CD14-positive monocyte (primary cell): ENCODE measurements around the gene TNFSF8. TPM values are rescaled to one million over a fixed set of nuclear protein-coding genes. Genes with fewer than 3 reads are reported as not detected.

Experiments used
- DNase-seq, 3 donors: peaks; one replicate each; pipeline ENCODE4 v3.0.0-alpha.2; 2011 to 2022
- H2AFZ ChIP-seq: 2 replicates; pipeline ENCODE4 v1.6.0; 2012; ENCODE audit warnings: mild to moderate bottlenecking, low read depth, low read length, inconsistent platforms; ENCODE audit not compliant: insufficient read depth, poor library complexity, severe bottlenecking
- H3K27ac ChIP-seq, 2 donors: 1 replicate in 1 of 2; 2 replicates in 1 of 2; pipeline ENCODE4 v1.5.1; 2012 to 2013; ENCODE audit warnings: low read length in 2 of 2, control low read depth in 1 of 2, inconsistent platforms in 1 of 2, low read depth in 1 of 2, mild to moderate bottlenecking in 1 of 2
- H3K27me3 ChIP-seq, 2 donors: one replicate each; pipeline versions ENCODE4 v1.6.0 to v1.6.1; 2011 to 2013; ENCODE audit warnings: low read length in 2 of 2; ENCODE audit not compliant: control insufficient read depth in 2 of 2, insufficient read depth in 2 of 2
- H3K36me3 ChIP-seq, 2 donors: replicated peaks in 1 of 2; 1 replicate in 1 of 2; 2 replicates in 1 of 2; pipeline versions ENCODE4 v1.5.1 to v1.6.1; 2012 to 2013; ENCODE audit warnings: low read length in 2 of 2, control low read depth in 1 of 2, inconsistent platforms in 1 of 2, mild to moderate bottlenecking in 1 of 2; ENCODE audit not compliant: insufficient read depth in 2 of 2, control insufficient read depth in 1 of 2
- H3K4me1 ChIP-seq, 2 donors: 1 replicate in 1 of 2; 2 replicates in 1 of 2; pipeline versions ENCODE4 v1.5.1 to v1.6.1; 2012 to 2013; ENCODE audit warnings: low read length in 2 of 2, control low read depth in 1 of 2, inconsistent platforms in 1 of 2, mild to moderate bottlenecking in 1 of 2, moderate library complexity in 1 of 2; ENCODE audit not compliant: insufficient read depth in 2 of 2, control insufficient read depth in 1 of 2
- H3K4me2 ChIP-seq: replicated peaks from 2 replicates; pipeline ENCODE3; 2012; ENCODE audit warnings: low read length, moderate library complexity, mild to moderate bottlenecking; ENCODE audit not compliant: poor library complexity, severe bottlenecking; ENCODE audit errors: extremely low read depth
- H3K4me3 ChIP-seq, 3 experiments: fragments of 200-600 bp in 1 of 3; sonication (generic) in 1 of 3; replicated peaks in 1 of 3; 1 replicate in 2 of 3; 2 replicates in 1 of 3; pipeline ENCODE4 v1.5.1; 2011 to 2013; ENCODE audit warnings: low read length in 3 of 3, mild to moderate bottlenecking in 3 of 3, control low read depth in 2 of 3, low read depth in 2 of 3, inconsistent platforms in 1 of 3, moderate library complexity in 1 of 3
- H3K79me2 ChIP-seq: 2 replicates; pipeline ENCODE4 v1.6.0; 2012; ENCODE audit warnings: mild to moderate bottlenecking, control low read depth, inconsistent platforms, low read length, moderate library complexity; ENCODE audit not compliant: insufficient read depth
- H3K9ac ChIP-seq: 2 replicates; pipeline ENCODE4 v1.6.0; 2017; ENCODE audit warnings: low read length, mild to moderate bottlenecking; ENCODE audit not compliant: insufficient read depth, poor library complexity, severe bottlenecking
- H3K9me3 ChIP-seq, 2 donors: replicated peaks in 1 of 2; 1 replicate in 1 of 2; 2 replicates in 1 of 2; pipeline versions ENCODE4 v1.5.1 to v1.6.1; 2012 to 2013; ENCODE audit warnings: low read length in 2 of 2, control low read depth in 1 of 2; ENCODE audit not compliant: control insufficient read depth in 1 of 2, insufficient read depth in 1 of 2
- H4K20me1 ChIP-seq: 2 replicates; pipeline ENCODE4 v1.6.0; 2012; ENCODE audit warnings: mild to moderate bottlenecking, low read length, control low read depth, moderate library complexity; ENCODE audit not compliant: insufficient read depth
- H3K27ac Mint-ChIP-seq, 7 donors: one replicate each; pipeline ENCODE4 v1.8.0; 2020; ENCODE audit warnings: mild to moderate bottlenecking in 7 of 7, mixed read lengths in 7 of 7, moderate library complexity in 6 of 7, inconsistent platforms in 2 of 7
- H3K27me3 Mint-ChIP-seq, 3 donors: one replicate each; pipeline ENCODE4 v1.8.0; 2021 to 2022; ENCODE audit warnings: low read depth in 3 of 3, mild to moderate bottlenecking in 3 of 3, mixed read lengths in 3 of 3, moderate library complexity in 3 of 3, inconsistent platforms in 1 of 3
- H3K36me3 Mint-ChIP-seq, 2 donors: one replicate each; pipeline ENCODE4 v1.8.0; 2020; ENCODE audit warnings: mixed read lengths in 2 of 2, inconsistent platforms in 1 of 2, mild to moderate bottlenecking in 1 of 2
- H3K4me1 Mint-ChIP-seq: one replicate; pipeline ENCODE4 v1.8.0; 2020; ENCODE audit warnings: mild to moderate bottlenecking, mixed read lengths
- H3K4me3 Mint-ChIP-seq, 2 donors: one replicate each; pipeline ENCODE4 v1.8.0; 2020; ENCODE audit warnings: mild to moderate bottlenecking in 2 of 2, mixed read lengths in 2 of 2, moderate library complexity in 1 of 2
- H3K9me3 Mint-ChIP-seq, 7 donors: one replicate each; pipeline ENCODE4 v1.8.0; 2020 to 2022; ENCODE audit warnings: mixed read lengths in 7 of 7, mild to moderate bottlenecking in 6 of 7, moderate library complexity in 6 of 7, inconsistent platforms in 2 of 7
- CTCF ChIP-seq: fragments of 200-600 bp; IDR thresholded peaks from one replicate; pipeline ENCODE4 v1.8.0; 2022; ENCODE audit warnings: antibody characterized with exemption, mild to moderate bottlenecking
- WGBS: methylation state at CpG from one replicate; pipeline ENCODE4 v1.1.5; 2013; ENCODE audit warnings: missing lambda C conversion rate; ENCODE audit not compliant: insufficient coverage; 5-methylcytosine and 5-hydroxymethylcytosine counted together
- intact Hi-C, 2 donors: fragments of 100-400 bp; cut with micrococcal nuclease; formaldehyde crosslinking; loops; one replicate each; pipeline versions ENCODE4 v1.15.0 to v1.15.1; 2023
- polyA plus RNA-seq, 3 donors: library from polyadenylated mRNA; depleted of rRNA in 1 of 3; unstranded in 2 of 3; stranded (reverse) in 1 of 3; fragments of 300-500 nt in 2 of 3; fragments of >200 nt in 1 of 3; fragmentation: Illumina TruSeq in 2 of 3; gene quantifications; 1 replicate in 2 of 3; 2 replicates in 1 of 3; pipeline ENCODE4 v1.2.3, GENCODE V29; 2012 to 2021

Gene TNFSF8
- polyA plus RNA-seq, 3 donors = 27.8 to 42.9 (median 34.0) TPM

- H3K27ac ChIP-seq = no peak overlapping the region
- H3K27me3 Mint-ChIP-seq = no peaks in the 10 kb centered on the region
- H3K4me3 Mint-ChIP-seq = no peak overlapping the region
- no peaks in the 10 kb centered on the region for H3K79me2 ChIP-seq
- no peak for TF ChIP-seq CTCF
- H3K9ac ChIP-seq = no peak overlapping the region
- peaks cover 25% of the 10 kb centered on the region for H3K4me1 Mint-ChIP-seq
- H4K20me1 ChIP-seq = peaks cover 51% of the 10 kb centered on the region
- no peak overlapping the region for H3K4me3 ChIP-seq
- intact Hi-C loops = loop anchor here (5.0 to 10.0 kb wide), 3 partner anchors 95 to 225 kb away; partner anchors contain the start of gene TNFSF15 (in 1 of the 2)
- H3K9me3 Mint-ChIP-seq = no peaks in the 10 kb centered on the region
- H3K36me3 ChIP-seq = peaks cover 35 to 48% of the 10 kb centered on the region in 2 donors
- no peak overlapping the region for H2AFZ ChIP-seq
- no peak overlapping the region for H3K4me2 ChIP-seq
- peak overlapping the region in 3 of 7 donors; percentile 21 to 60 (median 51) for H3K27ac Mint-ChIP-seq
- H3K27me3 ChIP-seq = no peaks in the 10 kb centered on the region
- H3K4me1 ChIP-seq = peaks cover 45 to 47% of the 10 kb centered on the region in 2 donors
- H3K9me3 ChIP-seq = no peaks in the 10 kb centered on the region
- H3K36me3 Mint-ChIP-seq = peaks cover 47 to 50% of the 10 kb centered on the region in 2 donors
- peak in 1 of 3 donors; percentile 20 for DNase-seq
Observed at GRCh38 chr9:114899995-114900394, 30.4 kb downstream of the TNFSF8 start.

GRCh38 chr9:114899461-114899860 is 30.9 kb downstream of the TNFSF8 start:
- no peak overlapping the region for H3K4me3 ChIP-seq
- H2AFZ ChIP-seq = no peak overlapping the region
- H3K9ac ChIP-seq = no peak overlapping the region
- peaks cover 51 to 53% of the 10 kb centered on the region in 2 donors for H3K4me1 ChIP-seq
- DNase-seq = no peak
- WGBS = 100% methylated on average over 1 of the region's 2 CpGs
- no peaks in the 10 kb centered on the region for H3K79me2 ChIP-seq
- Mint-ChIP-seq H3K27me3 (no peaks in the 10 kb centered on the region), H3K9me3 (no peaks in the 10 kb centered on the region), H3K36me3 (peaks cover 41 to 44% of the 10 kb centered on the region in 2 donors), H3K4me1 (peaks cover 31% of the 10 kb centered on the region), H3K27ac (no peak overlapping the region), H3K4me3 (no peak overlapping the region)
- H3K27ac ChIP-seq = peak overlapping the region in 1 of 2 donors; percentile 42
- H3K4me2 ChIP-seq = no peak overlapping the region
- H4K20me1 ChIP-seq = peaks cover 49% of the 10 kb centered on the region
- intact Hi-C loops = loop anchor here in 1 of 2 donors (5.0 to 10.0 kb wide), 2 partner anchors 95 to 162 kb away; partner anchors contain the start of gene TNFSF15
- no peak for TF ChIP-seq CTCF
- H3K27me3 ChIP-seq = no peaks in the 10 kb centered on the region
- H3K36me3 ChIP-seq = peaks cover 29 to 43% of the 10 kb centered on the region in 2 donors
- H3K9me3 ChIP-seq = no peaks in the 10 kb centered on the region
